Uterus (tissue), 4 donors: Measurements from ENCODE around the gene MRPL52. TPM values are rescaled to one million over a fixed set of nuclear protein-coding genes. Genes with fewer than 3 reads are reported as not detected.

ENCODE experiments used
- DNase-seq, 2 donors: peaks; one replicate each; pipeline ENCODE4 v3.0.0-alpha.2; 2019 to 2020
- H3K27ac ChIP-seq, 2 donors: fragments of 200-600 bp; sonication (generic); 1 replicate in 1 of 2; 2 replicates in 1 of 2; pipeline ENCODE4 v1.5.1; 2016 to 2018
- H3K27me3 ChIP-seq, 2 donors: fragments of 200-600 bp; sonication (generic); one replicate each; pipeline ENCODE4 v1.5.1; 2018 to 2019; ENCODE audit warnings: control low read depth in 1 of 2
- H3K36me3 ChIP-seq, 2 donors: fragments of 200-600 bp; sonication (generic); one replicate each; pipeline ENCODE4 v1.5.1; 2019; ENCODE audit warnings: control low read depth in 1 of 2
- H3K4me1 ChIP-seq, 2 donors: fragments of 200-600 bp; sonication (generic); one replicate each; pipeline ENCODE4 v1.5.1; 2018 to 2019; ENCODE audit warnings: control low read depth in 1 of 2
- H3K4me3 ChIP-seq, 2 donors: fragments of 200-600 bp; sonication (generic); 1 replicate in 1 of 2; 2 replicates in 1 of 2; pipeline ENCODE4 v1.5.1; 2018 to 2019; ENCODE audit warnings: mild to moderate bottlenecking in 1 of 2
- H3K9me3 ChIP-seq, 2 donors: fragments of 200-600 bp; sonication (generic); one replicate each; pipeline ENCODE4 v1.5.1; 2019; ENCODE audit warnings: control low read depth in 1 of 2
- POLR2A ChIP-seq, 2 donors: fragments of 450-650 bp; IDR thresholded peaks; one replicate each; pipeline ENCODE4 v1.6.1; 2016; ENCODE audit warnings: antibody characterized with exemption in 2 of 2, mild to moderate bottlenecking in 1 of 2, moderate library complexity in 1 of 2
- intact Hi-C: fragments of 100-400 bp; cut with DNase I; formaldehyde crosslinking; loops from one replicate; pipeline ENCODE4 v1.15.1; 2023; ENCODE audit warnings: low total_unique reads
- total RNA-seq, 4 donors: library from RNA; depleted of rRNA in 3 of 4; stranded (reverse); fragments of >200 nt in 3 of 4; gene quantifications; one replicate each; pipeline versions ENCODE4 v1.1.0 to v1.2.4, GENCODE V29; 2014 to 2023
- TF ChIP-seq, protein P1 (sequence below), 4 experiments: fragments of 200-600 bp in 2 of 4; fragments of 450-650 bp in 2 of 4; sonication (generic) in 2 of 4; IDR thresholded peaks; one replicate each; pipeline ENCODE4 v1.5.1; 2016 to 2019; ENCODE audit warnings: antibody characterized with exemption in 4 of 4, mild to moderate bottlenecking in 2 of 4, moderate library complexity in 1 of 4
- donor health status: DM: yes; HTN: yes; CAD: no.

Gene MRPL52
- total RNA-seq, 4 donors from 2014 or later: 14.3 to 255 (median 35.3) TPM

DNA sequence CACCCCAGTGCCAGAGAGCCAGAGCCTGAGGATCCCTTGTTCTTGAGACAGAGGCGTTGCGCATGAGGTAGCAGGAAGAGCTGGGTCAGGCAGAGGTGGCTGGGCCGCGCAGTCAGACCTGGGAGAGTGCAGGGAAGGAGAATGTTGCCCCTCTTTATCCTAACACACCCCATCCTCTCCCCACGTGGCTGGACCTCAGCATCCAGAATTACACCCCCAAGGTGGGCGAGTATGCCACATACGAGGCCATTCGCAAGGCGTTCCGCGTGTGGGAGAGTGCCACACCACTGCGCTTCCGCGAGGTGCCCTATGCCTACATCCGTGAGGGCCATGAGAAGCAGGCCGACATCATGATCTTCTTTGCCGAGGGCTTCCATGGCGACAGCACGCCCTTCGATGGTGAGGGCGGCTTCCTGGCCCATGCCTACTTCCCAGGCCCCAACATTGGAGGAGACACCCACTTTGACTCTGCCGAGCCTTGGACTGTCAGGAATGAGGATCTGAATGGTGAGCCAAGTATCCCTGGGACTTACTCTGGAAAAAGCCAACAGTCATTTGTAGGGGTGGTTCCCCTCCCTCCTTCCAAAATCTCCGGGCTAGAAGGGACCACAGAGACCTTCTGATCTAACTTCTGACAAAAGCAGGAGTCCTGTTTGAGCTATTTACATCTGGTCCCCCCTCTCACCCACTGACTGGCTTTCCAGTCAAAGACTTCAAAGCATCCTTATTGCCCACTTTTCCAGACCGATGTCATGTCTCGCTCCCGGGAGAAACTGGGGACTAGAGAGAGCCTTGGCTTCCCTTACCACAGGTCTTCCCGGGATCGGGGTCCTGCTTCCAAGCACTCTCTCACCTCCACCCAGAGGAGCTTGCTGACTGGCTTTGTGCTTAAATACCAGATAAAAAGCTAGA lies 12.8 kb downstream of the MRPL52 start:
- H3K4me1 ChIP-seq: peaks cover 23 to 49% of the 10 kb centered on the region in 2 donors
- no peak for DNase-seq
- TF ChIP-seq POLR2A (IDR thresholded peaks at IDR 0.05): no peak
- TF ChIP-seq, protein P1, sequence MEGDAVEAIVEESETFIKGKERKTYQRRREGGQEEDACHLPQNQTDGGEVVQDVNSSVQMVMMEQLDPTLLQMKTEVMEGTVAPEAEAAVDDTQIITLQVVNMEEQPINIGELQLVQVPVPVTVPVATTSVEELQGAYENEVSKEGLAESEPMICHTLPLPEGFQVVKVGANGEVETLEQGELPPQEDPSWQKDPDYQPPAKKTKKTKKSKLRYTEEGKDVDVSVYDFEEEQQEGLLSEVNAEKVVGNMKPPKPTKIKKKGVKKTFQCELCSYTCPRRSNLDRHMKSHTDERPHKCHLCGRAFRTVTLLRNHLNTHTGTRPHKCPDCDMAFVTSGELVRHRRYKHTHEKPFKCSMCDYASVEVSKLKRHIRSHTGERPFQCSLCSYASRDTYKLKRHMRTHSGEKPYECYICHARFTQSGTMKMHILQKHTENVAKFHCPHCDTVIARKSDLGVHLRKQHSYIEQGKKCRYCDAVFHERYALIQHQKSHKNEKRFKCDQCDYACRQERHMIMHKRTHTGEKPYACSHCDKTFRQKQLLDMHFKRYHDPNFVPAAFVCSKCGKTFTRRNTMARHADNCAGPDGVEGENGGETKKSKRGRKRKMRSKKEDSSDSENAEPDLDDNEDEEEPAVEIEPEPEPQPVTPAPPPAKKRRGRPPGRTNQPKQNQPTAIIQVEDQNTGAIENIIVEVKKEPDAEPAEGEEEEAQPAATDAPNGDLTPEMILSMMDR (IDR thresholded peaks at IDR 0.05): no peak
- H3K27ac ChIP-seq: peak overlapping the region; percentile 96 to 100
- H3K27me3 ChIP-seq: no peaks in the 10 kb centered on the region
- no peaks in the 10 kb centered on the region for H3K9me3 ChIP-seq
- intact Hi-C loops: no loop called here
- no peak overlapping the region for H3K4me3 ChIP-seq
- no peaks in the 10 kb centered on the region for H3K36me3 ChIP-seq

DNA sequence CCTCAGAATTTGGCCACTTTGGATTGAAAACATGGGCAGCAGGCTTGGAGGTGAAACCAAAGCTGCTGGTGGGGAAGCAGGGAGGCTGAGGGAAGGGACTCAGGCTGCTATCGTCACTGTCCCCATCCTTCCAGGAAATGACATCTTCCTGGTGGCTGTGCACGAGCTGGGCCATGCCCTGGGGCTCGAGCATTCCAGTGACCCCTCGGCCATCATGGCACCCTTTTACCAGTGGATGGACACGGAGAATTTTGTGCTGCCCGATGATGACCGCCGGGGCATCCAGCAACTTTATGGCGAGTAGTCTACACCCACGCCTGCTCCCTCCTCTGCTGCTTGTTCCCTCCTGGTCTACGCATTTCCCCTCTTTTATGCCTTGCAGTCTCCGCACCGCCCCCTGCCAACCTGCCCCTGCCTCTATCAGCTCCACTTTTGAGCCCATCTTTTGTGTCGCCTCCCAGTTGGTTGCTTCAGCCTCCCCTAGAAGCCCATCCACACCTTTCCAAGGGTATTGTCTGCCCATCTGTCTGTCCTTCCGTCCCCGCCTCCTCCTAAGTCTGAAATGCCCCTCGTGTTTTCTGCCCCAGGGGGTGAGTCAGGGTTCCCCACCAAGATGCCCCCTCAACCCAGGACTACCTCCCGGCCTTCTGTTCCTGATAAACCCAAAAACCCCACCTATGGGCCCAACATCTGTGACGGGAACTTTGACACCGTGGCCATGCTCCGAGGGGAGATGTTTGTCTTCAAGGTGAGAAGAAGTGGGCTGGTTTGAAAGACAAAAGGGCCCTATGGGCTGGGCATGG lies 13.6 kb downstream of the MRPL52 start:
- no peak overlapping the region for H3K4me3 ChIP-seq
- intact Hi-C loops: no loop called here
- no peak for TF ChIP-seq POLR2A (IDR thresholded peaks at IDR 0.05)
- TF ChIP-seq, protein P1 (IDR thresholded peaks at IDR 0.05): no peak
- peak overlapping the region; percentile 96 to 100 for H3K27ac ChIP-seq
- H3K4me1 ChIP-seq: peaks cover 23 to 58% of the 10 kb centered on the region in 2 donors
- no peaks in the 10 kb centered on the region for H3K36me3 ChIP-seq
- DNase-seq: no peak
- H3K27me3 ChIP-seq: no peaks in the 10 kb centered on the region
- H3K9me3 ChIP-seq: no peaks in the 10 kb centered on the region

DNA sequence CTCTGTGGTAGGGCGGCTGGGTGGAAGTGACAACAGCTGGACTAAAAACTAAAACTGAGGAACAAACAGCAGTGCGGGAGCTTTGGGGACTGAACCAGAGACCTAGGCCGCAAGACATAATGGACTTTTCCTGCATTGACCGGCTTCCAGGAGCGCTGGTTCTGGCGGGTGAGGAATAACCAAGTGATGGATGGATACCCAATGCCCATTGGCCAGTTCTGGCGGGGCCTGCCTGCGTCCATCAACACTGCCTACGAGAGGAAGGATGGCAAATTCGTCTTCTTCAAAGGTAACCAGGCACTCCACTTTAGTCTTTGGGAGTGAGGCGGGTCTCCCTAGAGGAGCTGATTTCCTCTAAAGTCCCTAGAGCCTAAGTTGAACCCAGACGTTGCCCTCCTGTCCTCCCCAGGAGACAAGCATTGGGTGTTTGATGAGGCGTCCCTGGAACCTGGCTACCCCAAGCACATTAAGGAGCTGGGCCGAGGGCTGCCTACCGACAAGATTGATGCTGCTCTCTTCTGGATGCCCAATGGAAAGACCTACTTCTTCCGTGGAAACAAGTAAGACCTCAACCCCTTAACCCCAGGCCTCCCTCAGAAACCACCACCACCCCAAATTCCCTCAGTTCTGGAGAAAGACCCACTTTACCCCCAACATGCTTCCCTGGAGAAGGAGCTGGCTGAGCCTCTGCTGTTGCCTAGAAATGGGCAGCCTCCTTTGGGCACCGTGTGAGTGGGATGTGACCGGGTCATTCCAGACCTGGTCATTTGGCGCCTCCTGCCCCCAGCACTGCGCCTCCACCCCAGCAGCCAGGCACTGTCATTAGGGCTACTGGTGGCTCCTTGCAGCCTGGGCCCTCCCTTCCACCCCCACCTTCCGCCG lies 14.8 kb downstream of the MRPL52 start:
- TF ChIP-seq POLR2A (IDR thresholded peaks at IDR 0.05): no peak
- TF ChIP-seq, protein P1 (IDR thresholded peaks at IDR 0.05): no peak
- no peak for DNase-seq
- H3K9me3 ChIP-seq: no peaks in the 10 kb centered on the region
- intact Hi-C loops: no loop called here
- peaks cover 23 to 55% of the 10 kb centered on the region in 2 donors for H3K4me1 ChIP-seq
- no peaks in the 10 kb centered on the region for H3K36me3 ChIP-seq
- H3K27me3 ChIP-seq: no peaks in the 10 kb centered on the region
- H3K4me3 ChIP-seq: no peak overlapping the region
- H3K27ac ChIP-seq: peak overlapping the region; percentile 96 to 100

DNA sequence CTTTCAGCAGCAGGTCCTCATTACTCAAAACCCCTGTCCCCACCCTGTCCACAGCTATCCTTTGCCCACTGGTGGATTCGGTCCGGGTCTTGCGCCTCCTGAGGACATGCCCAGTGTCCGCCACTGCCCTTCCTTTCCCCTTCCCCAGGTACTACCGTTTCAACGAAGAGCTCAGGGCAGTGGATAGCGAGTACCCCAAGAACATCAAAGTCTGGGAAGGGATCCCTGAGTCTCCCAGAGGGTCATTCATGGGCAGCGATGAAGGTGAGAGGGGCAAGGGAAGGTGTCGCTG lies 15.4 kb downstream of the MRPL52 start:
- H3K27ac ChIP-seq: peak overlapping the region; percentile 96 to 100
- H3K4me3 ChIP-seq: no peak overlapping the region
- no peaks in the 10 kb centered on the region for H3K36me3 ChIP-seq
- DNase-seq: no peak
- intact Hi-C loops: no loop called here
- H3K27me3 ChIP-seq: no peaks in the 10 kb centered on the region
- peaks cover 23 to 58% of the 10 kb centered on the region in 2 donors for H3K4me1 ChIP-seq
- TF ChIP-seq, protein P1 (IDR thresholded peaks at IDR 0.05): no peak
- TF ChIP-seq POLR2A (IDR thresholded peaks at IDR 0.05): no peak
- H3K9me3 ChIP-seq: no peaks in the 10 kb centered on the region
